ENCODE measurements around the gene NET1. TPM values are rescaled to one million over a fixed set of nuclear protein-coding genes. Genes with fewer than 3 reads are reported as not detected.

Gene NET1
- total and polyA plus RNA-seq, 12 donors, result 6.0 to 22.6 (median 16.7) TPM

DNA sequence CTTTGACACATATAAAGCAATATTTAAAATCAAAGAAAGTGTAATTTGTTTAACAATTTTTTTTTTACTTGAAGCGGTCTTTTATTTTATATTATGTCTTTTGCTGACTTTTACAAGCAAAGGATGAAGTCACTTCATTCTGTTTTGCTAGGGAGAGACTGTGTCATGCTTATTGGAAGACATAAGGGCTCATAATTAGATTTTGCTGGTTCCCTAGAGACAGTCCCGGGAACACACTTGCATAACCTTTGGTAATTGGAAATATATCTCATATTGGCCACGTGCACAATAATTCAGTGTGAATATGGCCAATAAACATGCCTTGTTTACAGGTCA, 448 bp upstream of the NET1 start:
- Histone ChIP-seq H3K4me3 (peak overlapping the region; percentile 68 to 95 (median 78)), H3K27ac (no peak overlapping the region), H3K9me3 (no peaks in the 10 kb centered on the region), H3K4me1 (peaks cover 0 to 15% (median 9%) of the 10 kb centered on the region in 9 donors), H3K27me3 (no peaks in the 10 kb centered on the region), H3K36me3 (no peaks in the 10 kb centered on the region)
- DNase-seq (no peak), ATAC-seq (peak in 2 of 8 donors; percentile 5 to 46)
- intact Hi-C loops (cut with DNase I), result no loop called here
- 35 to 39% methylated on average over 3 of the region's 3 CpGs for WGBS, 2 donors
- TF ChIP-seq, protein P1, sequence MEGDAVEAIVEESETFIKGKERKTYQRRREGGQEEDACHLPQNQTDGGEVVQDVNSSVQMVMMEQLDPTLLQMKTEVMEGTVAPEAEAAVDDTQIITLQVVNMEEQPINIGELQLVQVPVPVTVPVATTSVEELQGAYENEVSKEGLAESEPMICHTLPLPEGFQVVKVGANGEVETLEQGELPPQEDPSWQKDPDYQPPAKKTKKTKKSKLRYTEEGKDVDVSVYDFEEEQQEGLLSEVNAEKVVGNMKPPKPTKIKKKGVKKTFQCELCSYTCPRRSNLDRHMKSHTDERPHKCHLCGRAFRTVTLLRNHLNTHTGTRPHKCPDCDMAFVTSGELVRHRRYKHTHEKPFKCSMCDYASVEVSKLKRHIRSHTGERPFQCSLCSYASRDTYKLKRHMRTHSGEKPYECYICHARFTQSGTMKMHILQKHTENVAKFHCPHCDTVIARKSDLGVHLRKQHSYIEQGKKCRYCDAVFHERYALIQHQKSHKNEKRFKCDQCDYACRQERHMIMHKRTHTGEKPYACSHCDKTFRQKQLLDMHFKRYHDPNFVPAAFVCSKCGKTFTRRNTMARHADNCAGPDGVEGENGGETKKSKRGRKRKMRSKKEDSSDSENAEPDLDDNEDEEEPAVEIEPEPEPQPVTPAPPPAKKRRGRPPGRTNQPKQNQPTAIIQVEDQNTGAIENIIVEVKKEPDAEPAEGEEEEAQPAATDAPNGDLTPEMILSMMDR (IDR thresholded peaks at IDR 0.05), result no peak

DNA sequence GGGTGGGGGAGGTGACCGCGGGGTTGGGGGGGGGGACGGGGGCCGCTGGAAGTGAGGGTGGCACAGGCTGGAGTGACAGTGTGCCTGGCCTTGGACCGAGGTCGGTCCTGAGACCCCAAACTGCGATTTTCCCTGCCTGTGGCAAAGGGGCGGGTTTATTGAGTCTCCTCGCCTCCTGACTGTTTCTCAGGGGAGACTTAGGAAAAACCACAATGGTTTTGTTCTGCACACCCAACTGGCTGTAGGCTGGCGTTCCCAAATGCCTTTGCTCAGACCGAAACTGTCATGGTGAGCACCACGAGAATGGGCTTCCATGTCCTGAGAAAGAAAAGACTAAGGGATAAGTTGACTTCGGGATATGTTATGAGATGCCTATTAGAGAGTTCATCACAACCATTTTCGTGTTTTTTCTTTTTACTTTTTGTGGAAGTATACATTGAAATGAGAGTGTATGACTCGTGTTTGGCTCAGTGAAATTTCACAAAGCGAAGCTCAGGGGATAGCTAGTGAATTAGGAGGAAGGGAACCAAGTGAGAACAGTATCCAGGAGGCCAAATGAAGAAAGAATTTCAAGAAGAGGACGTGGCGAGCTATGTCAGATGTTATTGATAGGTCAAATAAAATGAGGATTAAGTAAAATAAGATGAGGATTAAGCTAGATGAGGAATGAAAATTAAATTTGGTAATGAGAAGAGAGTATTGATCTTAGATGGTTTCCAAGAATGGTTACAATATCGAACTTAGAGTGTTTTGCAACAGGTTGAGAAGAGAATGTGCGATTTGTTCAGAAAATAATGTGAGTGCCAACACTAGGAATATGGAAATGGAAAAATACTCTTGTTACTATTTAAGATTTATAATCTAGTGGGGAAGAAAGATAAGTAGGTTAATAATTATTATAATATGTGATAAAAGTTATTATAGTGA, 918 bp downstream of the NET1 start:
- Histone ChIP-seq H3K36me3 (no peaks in the 10 kb centered on the region), H3K27me3 (no peaks in the 10 kb centered on the region), H3K27ac (peak overlapping the region in 8 of 10 donors; percentile 45 to 75 (median 63)), H3K4me1 (peaks cover 0 to 15% (median 9%) of the 10 kb centered on the region in 9 donors), H3K4me3 (peak overlapping the region; percentile 68 to 95 (median 78)), H3K9me3 (peaks cover 0 to 9% (median under 1%) of the 10 kb centered on the region in 11 donors)
- DNase-seq (no peak), ATAC-seq (peak in 5 of 8 donors; percentile 8 to 34 (median 30))
- WGBS, 2 donors, result 19 to 21% methylated on average over 20 of the region's 20 CpGs
- TF ChIP-seq, protein P1 (IDR thresholded peaks at IDR 0.05), result no peak
- intact Hi-C loops (cut with DNase I), result no loop called here

DNA sequence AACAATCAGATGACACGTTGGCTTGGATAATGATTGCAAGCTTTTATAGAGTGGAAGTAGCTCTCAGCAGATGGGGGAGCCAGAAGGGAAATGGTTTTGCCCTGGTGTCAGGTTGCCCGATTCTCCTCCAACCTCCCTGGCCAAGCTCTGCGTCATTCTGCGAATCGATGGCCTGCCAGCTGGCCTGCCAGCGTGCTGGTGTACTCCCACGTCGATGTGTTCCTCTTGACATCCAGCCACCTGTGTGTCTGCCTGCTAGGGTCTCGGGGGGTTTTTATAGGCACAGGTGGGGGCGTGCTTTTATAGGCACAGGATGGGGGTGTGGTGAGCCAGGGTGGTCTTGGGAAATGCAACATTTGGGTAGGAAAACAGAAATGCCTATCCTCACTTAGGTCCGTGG, 4.6 kb downstream of the NET1 start:
- H3K4me1 ChIP-seq, result peaks cover 0 to 11% (median 6%) of the 10 kb centered on the region in 9 donors
- H3K4me3 ChIP-seq, result no peak overlapping the region
- H3K27ac ChIP-seq, result no peak overlapping the region
- intact Hi-C loops (cut with DNase I), result no loop called here
- TF ChIP-seq, protein P1 (IDR thresholded peaks at IDR 0.05), result no peak
- H3K9me3 ChIP-seq, result peaks cover 0 to 22% (median 9%) of the 10 kb centered on the region in 11 donors
- DNase-seq (no peak), ATAC-seq (no peak)
- no peaks in the 10 kb centered on the region for H3K36me3 ChIP-seq
- WGBS, 2 donors, result 88 to 91% methylated on average over 11 of the region's 11 CpGs
- H3K27me3 ChIP-seq, result no peaks in the 10 kb centered on the region

DNA sequence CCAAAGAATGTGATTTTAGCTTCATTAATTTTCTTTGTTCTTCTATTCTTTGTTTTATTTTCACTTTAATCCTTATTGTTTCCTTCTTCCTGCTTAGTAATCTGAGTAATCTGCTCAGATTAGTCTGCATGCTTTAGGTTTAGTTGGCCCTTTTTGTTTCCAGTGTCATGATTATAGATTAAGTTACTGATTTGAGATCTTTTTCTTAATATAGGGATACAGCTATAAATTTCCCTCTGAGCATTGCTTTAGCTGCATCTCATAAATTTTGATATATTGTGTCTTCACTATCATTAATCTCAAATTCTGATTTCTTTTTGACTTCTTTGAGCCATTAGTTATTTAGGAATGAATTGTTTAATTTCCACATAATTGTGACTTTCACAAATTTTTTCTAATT, 6.2 kb downstream of the NET1 start:
- Histone ChIP-seq H3K27ac (no peak overlapping the region), H3K4me3 (no peak overlapping the region), H3K27me3 (no peaks in the 10 kb centered on the region), H3K4me1 (peaks cover 0 to 4% (median 0%) of the 10 kb centered on the region in 9 donors), H3K9me3 (peaks cover 0 to 22% (median 9%) of the 10 kb centered on the region in 11 donors), H3K36me3 (no peaks in the 10 kb centered on the region)
- DNase-seq (no peak), ATAC-seq (no peak)
- intact Hi-C loops (cut with DNase I), result no loop called here
- TF ChIP-seq, protein P1 (IDR thresholded peaks at IDR 0.05), result no peak

All from heart right ventricle (tissue), 16 donors.